ENCODE results near the gene CCR9.

- TF ChIP-seq POLR2A (IDR thresholded peaks at IDR 0.05) (no peak), CTCF (IDR thresholded peaks at IDR 0.05) (no peak)
Measured at GRCh38 chr3:45922039-45922326, 35.6 kb downstream of the CCR9 start.
